Hematopoietic multipotent progenitor cell treated with erythropoietin and hydrocortisone succinate and interleukin-3 and kit ligand, for 6 days (in vitro differentiated cells): ENCODE results near the gene GSG1L.

Experiments used
- DNase-seq: peaks from one replicate; pipeline ENCODE4 v3.0.0-alpha.2; 2015

Gene GSG1L

GRCh38 chr16:28062261-28062846, 1.2 kb downstream of the GSG1L start:
- no peak for DNase-seq

DNA sequence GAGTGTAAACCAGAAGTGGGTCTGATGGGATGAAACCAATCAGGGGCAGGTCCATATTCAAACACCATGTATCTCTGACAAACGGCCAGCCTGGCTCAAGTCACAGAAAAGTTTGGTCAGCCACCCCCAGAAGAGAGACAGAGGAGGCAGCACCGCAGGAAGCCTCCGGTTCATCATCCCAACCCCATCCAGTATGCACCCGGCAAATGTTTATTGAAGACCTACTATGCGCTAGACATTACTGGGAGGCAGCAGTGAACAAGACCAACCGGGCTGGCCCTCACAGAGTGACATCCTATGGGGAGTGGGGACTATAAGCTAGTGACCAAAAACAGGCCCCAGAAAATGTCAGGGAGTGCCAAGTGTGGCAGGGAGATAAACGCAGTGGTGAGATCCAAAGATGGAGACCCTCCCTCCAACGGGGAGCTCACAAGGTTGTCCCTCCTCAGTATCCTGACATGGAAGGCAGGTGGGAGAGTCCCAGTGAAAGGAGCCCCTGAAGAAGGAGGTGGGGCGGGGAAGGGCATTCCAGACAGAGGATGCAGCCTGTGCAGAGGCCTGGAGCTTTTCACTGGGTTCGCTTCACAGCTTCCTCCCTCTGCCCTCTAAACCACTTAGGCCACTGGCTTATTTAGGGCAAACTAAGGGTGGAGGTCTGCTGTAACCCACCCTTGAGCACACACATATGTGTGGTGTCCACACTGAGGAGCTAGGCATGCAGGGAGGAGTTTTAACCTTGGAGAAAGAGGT, 2.0 kb downstream of the GSG1L start:
- DNase-seq, result no peak

GRCh38 chr16:28059841-28060575, 3.5 kb downstream of the GSG1L start:
- no peak for DNase-seq

- no peak for DNase-seq
Observed at GRCh38 chr16:28058839-28059589, 4.5 kb downstream of the GSG1L start.

DNA sequence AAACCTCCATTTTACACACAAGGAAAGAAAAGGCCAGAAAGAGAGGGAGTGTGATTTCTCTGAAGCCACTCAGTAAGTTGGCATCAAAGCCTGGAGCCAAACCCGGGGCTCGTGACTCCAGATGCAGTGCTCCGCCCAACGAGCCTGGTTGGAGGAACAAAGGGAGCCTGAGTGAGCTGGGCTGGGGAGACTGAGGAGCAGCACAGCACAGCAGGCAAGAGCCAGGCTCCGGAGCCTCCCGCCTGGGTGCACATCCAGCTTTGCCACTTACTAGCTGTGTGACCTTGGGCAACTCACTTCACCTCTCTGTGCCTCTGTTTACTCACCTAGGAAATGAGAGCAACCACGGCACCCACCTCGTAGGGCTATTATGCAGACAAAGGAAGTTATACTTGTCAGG, 5.6 kb downstream of the GSG1L start:
- no peak for DNase-seq

DNA sequence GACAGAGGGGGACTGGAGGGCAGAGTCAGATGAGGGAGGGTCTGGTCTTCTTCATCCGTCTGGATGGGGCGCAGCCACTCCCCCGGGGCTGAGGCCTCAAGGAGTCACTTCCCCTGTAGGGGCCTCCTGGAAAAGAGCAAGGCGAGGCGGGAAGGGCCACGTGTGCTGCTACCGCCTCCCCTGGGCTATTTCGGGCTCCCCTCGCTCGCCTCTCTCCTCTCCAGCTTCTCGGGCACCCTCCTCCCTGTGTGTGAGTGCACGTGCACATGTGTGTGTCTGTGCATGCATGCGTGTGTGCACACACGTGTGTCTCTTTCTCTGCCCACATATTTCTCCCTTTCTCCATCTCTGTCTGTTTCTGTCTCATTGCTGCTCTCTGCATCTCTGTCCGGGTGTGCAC, 10.1 kb downstream of the GSG1L start:
- no peak for DNase-seq

GRCh38 chr16:28052274-28053128, 11.0 kb downstream of the GSG1L start:
- no peak for DNase-seq

GRCh38 chr16:28051486-28051885, 12.0 kb downstream of the GSG1L start:
- DNase-seq, result no peak

- DNase-seq, result no peak
Observed at GRCh38 chr16:28042811-28043210, 20.7 kb downstream of the GSG1L start.

- DNase-seq, result no peak
Observed at GRCh38 chr16:28041615-28042014, 21.9 kb downstream of the GSG1L start.

- no peak for DNase-seq
Observed at GRCh38 chr16:28040039-28040438, 23.5 kb downstream of the GSG1L start.

GRCh38 chr16:28039493-28039892, 24.0 kb downstream of the GSG1L start:
- DNase-seq, result no peak

DNA sequence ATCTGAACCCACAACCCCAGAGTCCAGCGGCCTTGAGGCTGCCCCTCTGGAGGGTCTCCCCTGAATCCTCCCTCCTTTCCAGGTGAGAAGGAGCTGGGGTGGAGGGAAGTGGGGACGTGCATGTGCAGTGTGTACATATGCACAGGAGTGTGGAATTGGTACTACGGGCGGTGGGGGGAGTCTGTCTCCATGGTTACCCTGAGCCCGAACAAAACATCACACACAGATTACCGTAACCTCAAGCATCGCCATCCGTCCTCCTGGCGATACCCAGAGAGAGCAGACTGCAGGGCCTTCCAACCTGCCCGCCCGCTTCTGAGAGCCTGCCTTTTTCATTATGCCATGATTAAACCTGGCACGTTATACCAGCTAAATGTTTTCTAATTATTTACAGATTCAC, 25.1 kb downstream of the GSG1L start:
- DNase-seq, result no peak

DNA sequence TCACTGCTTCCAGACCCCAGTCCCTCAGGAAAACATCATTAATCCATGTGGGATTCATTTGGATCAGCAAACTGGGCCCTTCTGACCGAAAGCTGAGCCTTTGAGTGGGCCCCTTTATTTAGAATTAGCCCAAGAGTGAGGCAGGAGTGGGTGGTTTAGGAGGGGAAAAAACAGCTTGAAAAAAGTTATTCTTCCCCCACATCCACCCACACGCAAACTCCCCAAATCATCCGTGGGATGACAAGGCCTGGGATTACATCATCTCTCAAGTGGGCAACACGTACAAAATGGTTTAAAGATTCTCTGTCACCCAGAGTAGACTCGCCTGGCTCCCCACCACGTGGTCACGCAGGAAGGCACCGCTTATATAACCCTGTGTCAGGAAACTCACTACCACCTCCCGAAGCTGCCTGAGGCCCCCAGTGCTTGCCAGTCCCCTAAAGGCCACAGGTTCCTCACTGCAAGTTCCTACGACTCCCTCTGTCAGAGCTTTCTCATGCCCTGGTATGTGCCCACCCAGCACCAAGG, 27.6 kb downstream of the GSG1L start:
- no peak for DNase-seq

DNA sequence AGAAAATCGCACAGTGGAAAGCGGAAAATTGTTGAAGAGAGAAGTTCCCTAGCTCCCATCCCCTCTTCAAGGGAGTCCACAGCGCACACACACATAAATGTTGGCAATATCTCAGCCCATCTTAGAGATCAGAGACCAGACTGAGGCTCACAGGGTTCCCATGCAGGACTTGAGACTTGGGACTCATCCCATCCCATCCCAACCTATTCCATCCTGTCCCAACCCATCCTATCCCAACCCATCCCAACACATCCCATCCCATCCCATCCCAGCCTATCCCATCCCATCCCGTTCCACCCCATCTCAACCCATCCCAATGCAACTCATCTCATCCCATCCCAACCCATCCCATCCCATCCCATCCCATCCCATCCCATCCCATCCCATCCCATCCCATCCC, 29.6 kb downstream of the GSG1L start:
- DNase-seq, result no peak

- no peak for DNase-seq
Observed at GRCh38 chr16:28029387-28030002, 34.0 kb downstream of the GSG1L start.

- no peak for DNase-seq
Observed at GRCh38 chr16:28027055-28027454, 36.5 kb downstream of the GSG1L start.

- no peak for DNase-seq
Observed at GRCh38 chr16:28025631-28026030, 37.9 kb downstream of the GSG1L start.

DNA sequence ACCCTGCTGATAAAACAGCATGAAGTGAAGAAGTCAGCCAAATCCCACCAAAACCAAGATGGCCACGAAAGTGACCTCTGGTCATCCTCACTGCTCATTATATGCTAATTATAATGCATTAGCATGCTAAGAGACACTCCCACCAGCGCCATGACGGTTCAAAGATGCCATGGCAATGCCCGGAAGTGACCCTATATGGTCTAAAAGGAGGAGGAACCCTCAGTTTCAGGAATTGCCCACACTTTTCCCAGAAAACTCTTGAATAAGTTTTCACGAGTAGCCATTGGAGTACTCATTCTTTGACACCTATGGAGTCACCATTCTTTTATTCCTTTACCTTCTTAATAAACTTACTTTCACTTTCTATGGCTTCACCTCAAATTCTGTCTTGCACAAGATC, 44.3 kb downstream of the GSG1L start:
- DNase-seq, result no peak

GRCh38 chr16:28014851-28015250, 48.7 kb downstream of the GSG1L start:
- no peak for DNase-seq

- no peak for DNase-seq
Observed at GRCh38 chr16:28013878-28014277, 49.6 kb downstream of the GSG1L start.

DNA sequence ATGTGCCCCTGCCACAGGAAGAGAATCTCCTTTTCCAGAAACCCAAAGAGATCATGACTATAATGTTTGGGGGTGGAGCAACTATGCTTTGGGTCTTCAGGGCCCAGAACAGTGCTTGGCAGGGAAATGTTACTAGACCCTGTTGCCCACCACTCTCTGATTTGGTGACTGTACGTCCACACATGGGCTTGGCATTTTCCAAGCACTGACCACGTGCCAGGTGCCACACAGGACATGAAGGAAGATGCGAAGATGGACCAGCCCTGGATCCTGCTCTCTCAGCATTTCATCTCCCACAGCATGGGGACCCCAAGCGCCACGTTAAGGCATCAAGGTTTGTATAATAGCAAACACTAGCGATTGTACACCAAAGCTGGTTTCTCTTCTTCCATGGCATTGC, 50.1 kb downstream of the GSG1L start:
- DNase-seq, result no peak
